GM12878 (cell line): ENCODE data around the gene TNFSF12. TPM values are rescaled to one million over a fixed set of nuclear protein-coding genes. Genes with fewer than 3 reads are reported as not detected.

ENCODE experiments used
- E2F4 ChIP-seq: IDR thresholded peaks from 2 replicates; pipeline ENCODE4 v1.6.1; 2012; ENCODE audit warnings: low read depth, low read length, improper control_type of control experiment
- E4F1 ChIP-seq: fragments of 450-650 bp; IDR thresholded peaks from 2 replicates; pipeline ENCODE4 v1.6.1; 2018; ENCODE audit warnings: borderline replicate concordance, mild to moderate bottlenecking; ENCODE audit not compliant: partially characterized antibody
- HSF1 ChIP-seq: fragments of 150-350 bp; IDR thresholded peaks from 2 replicates; pipeline ENCODE4 v1.6.1; 2014; ENCODE audit warnings: mild to moderate bottlenecking, low read depth, low read length
- IKZF1 ChIP-seq: fragments of 450-650 bp; conservative IDR thresholded peaks from 2 replicates; pipeline ENCODE4 v1.6.1; 2017; ENCODE audit warnings: antibody characterized with exemption, mild to moderate bottlenecking
- LARP7 ChIP-seq: fragments of 450-650 bp; IDR thresholded peaks from 2 replicates; pipeline ENCODE4 v1.6.1; 2017; ENCODE audit warnings: mild to moderate bottlenecking
- MEF2B ChIP-seq: fragments of 450-650 bp; IDR thresholded peaks from 2 replicates; pipeline ENCODE4 v1.6.1; 2018; ENCODE audit warnings: mild to moderate bottlenecking, moderate library complexity; ENCODE audit not compliant: partially characterized antibody, poor library complexity, severe bottlenecking
- MLLT1 ChIP-seq: fragments of 450-650 bp; IDR thresholded peaks from 2 replicates; pipeline ENCODE4 v1.6.1; 2016; ENCODE audit warnings: mild to moderate bottlenecking
- MXI1 ChIP-seq: fragments of 150-350 bp; IDR thresholded peaks from 2 replicates; pipeline ENCODE4 v1.6.1; 2011; ENCODE audit warnings: low read depth, mild to moderate bottlenecking, inconsistent platforms, low read length, improper control_type of control experiment
- PRDM15 ChIP-seq: fragments of 450-650 bp; formaldehyde crosslinking; IDR thresholded peaks from 2 replicates; pipeline ENCODE4 v1.4.0; 2020; ENCODE audit warnings: mild to moderate bottlenecking, moderate library complexity
- RELA ChIP-seq: fragments of 450-650 bp; IDR thresholded peaks from 2 replicates; pipeline ENCODE4 v1.8.0; 2014; ENCODE audit warnings: borderline replicate concordance; ENCODE audit not compliant: partially characterized antibody
- SIX5 ChIP-seq: IDR thresholded peaks from 2 replicates; pipeline ENCODE4 v1.6.1; 2011; ENCODE audit warnings: mild to moderate bottlenecking, low read depth, low read length, moderate library complexity; ENCODE audit not compliant: severe bottlenecking
- SREBF1 ChIP-seq: IDR thresholded peaks from 2 replicates; pipeline ENCODE4 v1.6.1; 2012; ENCODE audit warnings: mild to moderate bottlenecking, low read length
- SRF ChIP-seq, 2 experiments: IDR thresholded peaks; 2 replicates each; pipeline ENCODE4 v1.6.1; 2011; ENCODE audit warnings: low read depth in 2 of 2, low read length in 2 of 2, mild to moderate bottlenecking in 1 of 2, moderate library complexity in 1 of 2
- TCF12 ChIP-seq: IDR thresholded peaks from 2 replicates; pipeline ENCODE4 v1.6.1; 2011; ENCODE audit warnings: low read depth, mild to moderate bottlenecking, low read length
- TCF3 ChIP-seq: IDR thresholded peaks from 2 replicates; pipeline ENCODE4 v1.6.1; 2012; ENCODE audit warnings: low read depth, mild to moderate bottlenecking, low read length, borderline replicate concordance; ENCODE audit not compliant: insufficient read depth
- WRNIP1 ChIP-seq: IDR thresholded peaks from 2 replicates; pipeline ENCODE4 v1.6.1; 2011; ENCODE audit warnings: low read depth, low read length, improper control_type of control experiment, borderline replicate concordance
- ZBED1 ChIP-seq: IDR thresholded peaks from 2 replicates; pipeline ENCODE4 v1.6.1; 2016; ENCODE audit warnings: borderline replicate concordance
- polyA plus RNA-seq, 11 experiments: library from polyadenylated mRNA; depleted of rRNA in 4 of 11; unstranded in 6 of 11; stranded (reverse) in 5 of 11; fragments of >200 nt; fragmentation: Nextera tagmentation in 4 of 11; fragmentation: Illumina TruSeq in 1 of 11; extraction: Ambion mirVana in 4 of 11; extraction: Trizol in 1 of 11; gene quantifications; 1 replicate in 1 of 11; 2 replicates in 10 of 11; pipeline versions ENCODE4 v1.2.1 to v1.2.3, GENCODE V29; 2011 to 2016; ENCODE audit warnings: inconsistent platforms in 2 of 11, missing spikeins in 2 of 11, low read depth in 1 of 11
- total RNA-seq, 4 experiments: library from RNA; depleted of rRNA in 3 of 4; stranded (reverse); fragments of >200 nt in 3 of 4; fragmentation: Illumina TruSeq in 1 of 4; extraction: Trizol in 1 of 4; gene quantifications; 2 replicates each; pipeline versions ENCODE4 v1.2.1 to v1.2.3, GENCODE V29; 2013 to 2021

TNFSF12 gene
- total and polyA plus RNA-seq, 10 of the 15 experiments (the other 5 are each of a cell fraction or from before 2014, with no cell fraction given): 0.32 to 7.0 (median 2.6) TPM

- TF ChIP-seq SIX5 (no peak), E4F1 (peak; percentile 27), HSF1 (no peak), TCF12 (0 out of 2 replicates have a peak, but pooled peaks have one; percentile 57), SRF (IDR thresholded peaks at IDR 0.05; ENCODE audit: low read depth in 2 of 2, low read length in 2 of 2) (no peak), MEF2B (no peak), TCF3 (peak; percentile 63; the same call in 1 of the 2 replicates), PRDM15 (no peak), RELA (peak; percentile 41), ZBED1 (no peak), SREBF1 (no peak), MLLT1 (peak; percentile 49; the same call in 1 of the 2 replicates), WRNIP1 (no peak), E2F4 (no peak), IKZF1 (peak; percentile 86), LARP7 (no peak; the same call in 1 of the 2 replicates), MXI1 (peak; percentile 36; the same call in 1 of the 2 replicates)
- TF ChIP-seq, all 136 proteins: peak for 22
Observed at GRCh38 chr17:7557775-7558543, 9.1 kb downstream of the TNFSF12 start (continued).
